Psoas muscle (tissue), 8 donors: Measurements from ENCODE around the gene IGF2BP1. TPM values are rescaled to one million over a fixed set of nuclear protein-coding genes. Genes with fewer than 3 reads are reported as not detected.

Experiments used
- ATAC-seq, 4 donors: fragments of 200-7000 bp; cut with Tn5 transposase; one replicate each; pipeline ENCODE4 v1.9.1; 2020; ENCODE audit warnings: moderate library complexity in 3 of 4, mild to moderate bottlenecking in 2 of 4
- DNase-seq, 2 donors: peaks; one replicate each; pipeline ENCODE4 v3.0.0-alpha.2; 2020
- H3K27ac ChIP-seq: fragments of 200-600 bp; one replicate; pipeline ENCODE4 v1.8.0; 2022
- H3K27me3 ChIP-seq, 3 donors: fragments of 200-600 bp in 1 of 3; one replicate each; pipeline versions ENCODE4 v1.6.1 to v1.8.0; 2013 to 2022; ENCODE audit warnings: low read length in 2 of 3, mild to moderate bottlenecking in 2 of 3, moderate library complexity in 1 of 3; ENCODE audit not compliant: insufficient read depth in 3 of 3
- H3K36me3 ChIP-seq, 2 donors: fragments of 200-600 bp in 1 of 2; one replicate each; pipeline versions ENCODE4 v1.6.1 to v1.8.0; 2013 to 2022; ENCODE audit warnings: low read depth in 1 of 2, mild to moderate bottlenecking in 1 of 2, moderate library complexity in 1 of 2; ENCODE audit not compliant: insufficient read depth in 1 of 2
- H3K4me1 ChIP-seq: fragments of 200-600 bp; one replicate; pipeline ENCODE4 v1.8.0; 2022
- H3K4me3 ChIP-seq: fragments of 200-600 bp; one replicate; pipeline ENCODE4 v1.8.0; 2022; ENCODE audit warnings: mild to moderate bottlenecking
- H3K9me3 ChIP-seq: fragments of 200-600 bp; one replicate; pipeline ENCODE4 v1.8.0; 2022
- CTCF ChIP-seq: fragments of 200-600 bp; IDR thresholded peaks from one replicate; pipeline ENCODE4 v1.8.0; 2022; ENCODE audit warnings: antibody characterized with exemption
- WGBS, 3 donors: extraction: QIAGEN DNeasy Blood & Tissue Kit; methylation state at CpG; one replicate each; pipeline versions ENCODE4 v1.1.6 to v1.1.7; 2013; 5-methylcytosine and 5-hydroxymethylcytosine counted together
- intact Hi-C, 2 donors: fragments of 100-400 bp; cut with DNase I; formaldehyde crosslinking; loops; one replicate each; pipeline versions ENCODE4 v1.11.0 to v1.14.2; 2022
- polyA plus RNA-seq, 3 donors: library from polyadenylated mRNA; stranded (reverse); fragments of 200-250 nt; gene quantifications; one replicate each; pipeline ENCODE4 v1.2.3, GENCODE V29; 2013
- total RNA-seq, 4 donors: library from RNA; stranded (reverse); fragmentation: NEBNext Ultra II Directional in 2 of 4; extraction: Animal tissue kit (Norgen Biotek cat#: 25700) in 2 of 4; gene quantifications; one replicate each; pipeline versions ENCODE4 v1.2.1 to v1.2.4, GENCODE V29; 2021 to 2023
- donor health status: healthy with polysubstance abuse.
- donor health status: DM: no; HTN: no; CAD: no; lungs with moderate emphysema.
- donor health status: Bipolar disorder and iron deficiency.
- donor health status: healthy.
- donor health status: DM: yes; HTN: yes; CAD: no.
- donor health status: DM: no; HTN: no; CAD: no.
- donor health status: DM: no; HTN: no; CAD: no.
- donor health status: DM: yes; HTN: yes; CAD: no.

Gene IGF2BP1
- total and polyA plus RNA-seq, 7 donors, result not detected

DNA sequence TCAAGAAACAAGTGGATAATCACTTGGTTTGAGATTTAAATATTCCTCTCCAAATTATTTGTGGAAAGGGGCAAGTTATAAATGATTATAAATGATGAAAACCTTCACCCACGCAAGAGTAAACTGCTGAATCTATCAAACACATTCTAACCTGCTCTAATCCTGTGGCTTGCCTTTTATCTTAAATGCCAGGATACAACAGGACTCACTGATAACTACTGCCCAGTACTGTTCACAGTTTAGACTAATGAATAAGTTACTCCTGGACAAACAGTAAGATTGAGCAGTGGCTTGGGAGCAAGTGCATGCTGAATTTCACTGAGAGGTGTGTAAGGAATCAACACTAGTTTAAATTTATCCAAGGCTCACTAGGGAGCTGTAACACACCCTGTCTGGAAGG is 31.1 kb downstream of the IGF2BP1 start:
- no peak for DNase-seq
- Histone ChIP-seq H3K9me3 (no peaks in the 10 kb centered on the region), H3K4me1 (no peaks in the 10 kb centered on the region), H3K4me3 (no peak overlapping the region), H3K36me3 (no peaks in the 10 kb centered on the region), H3K27me3 (peaks cover 0 to 8% (median 4%) of the 10 kb centered on the region in 3 donors), H3K27ac (no peak overlapping the region)
- intact Hi-C loops, result no loop called here
- WGBS, 3 donors, result 89 to 93% (median 89%) methylated on average over 1 of the region's 1 CpG
- no peak for ATAC-seq
- TF ChIP-seq CTCF, result no peak

DNA sequence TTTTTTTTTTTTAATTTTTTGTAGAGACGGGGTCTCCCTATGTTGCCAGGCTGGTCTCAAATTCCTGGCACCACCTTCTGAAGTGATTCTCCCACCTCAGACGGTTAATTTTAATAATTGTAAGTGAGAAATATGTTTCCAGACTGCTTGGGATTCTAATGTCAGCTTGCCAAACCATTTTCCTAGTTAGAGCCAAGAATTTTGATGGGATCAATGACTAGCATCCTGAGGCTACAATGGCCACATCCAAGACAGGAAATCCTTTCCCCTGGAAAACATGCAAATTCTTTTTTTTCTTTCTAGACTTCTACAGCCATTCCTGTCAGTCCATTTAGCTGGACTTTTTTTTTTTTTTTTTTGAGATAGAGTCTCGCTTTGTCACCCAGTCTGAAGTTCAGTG is 32.6 kb downstream of the IGF2BP1 start:
- no peaks in the 10 kb centered on the region for H3K36me3 ChIP-seq
- no peaks in the 10 kb centered on the region for H3K9me3 ChIP-seq
- DNase-seq (no peak), ATAC-seq (no peak)
- no peaks in the 10 kb centered on the region for H3K4me1 ChIP-seq
- H3K27ac ChIP-seq, result no peak overlapping the region
- peaks cover 0 to 20% (median 4%) of the 10 kb centered on the region in 3 donors for H3K27me3 ChIP-seq
- intact Hi-C loops, result loop anchor here (2.0 to 10.0 kb wide), 5 partner anchors 145 to 355 kb away; no protein-coding TSS in a partner anchor
- H3K4me3 ChIP-seq, result no peak overlapping the region
- 53 to 69% (median 62%) methylated on average over 3 of the region's 3 CpGs for WGBS, 3 donors
- TF ChIP-seq CTCF, result no peak

- H3K27me3 ChIP-seq, result peaks cover 0 to 36% (median 4%) of the 10 kb centered on the region in 3 donors
Observed at GRCh38 chr17:49031965-49032928, 35.1 kb downstream of the IGF2BP1 start.

GRCh38 chr17:49035470-49036269 is 38.5 kb downstream of the IGF2BP1 start:
- Histone ChIP-seq H3K4me3 (peak overlapping the region; percentile 55), H3K4me1 (peaks cover 5% of the 10 kb centered on the region), H3K36me3 (no peaks in the 10 kb centered on the region), H3K9me3 (no peaks in the 10 kb centered on the region), H3K27me3 (peaks cover 0 to 32% (median 0%) of the 10 kb centered on the region in 3 donors), H3K27ac (no peak overlapping the region)
- peak; percentile 73 for TF ChIP-seq CTCF
- intact Hi-C loops, result loop anchor here in 1 of 2 donors (10.0 kb wide), 2 partner anchors 231 to 361 kb away; no protein-coding TSS in a partner anchor
- 42 to 53% (median 44%) methylated on average over 38 to 42 of the region's 42 CpGs for WGBS, 3 donors
- DNase-seq (peak; percentile 53 to 72), ATAC-seq (peak; percentile 71 to 84 (median 75))

More at GRCh38 chr17:49031965-49032928, 35.1 kb downstream of the IGF2BP1 start:
- WGBS, 3 donors, result 35 to 40% (median 36%) methylated on average over 11 of the region's 11 CpGs
- no peaks in the 10 kb centered on the region for H3K9me3 ChIP-seq
- ATAC-seq, result peak; percentile 58 to 74 (median 65)
- H3K4me1 ChIP-seq, result peaks cover 5% of the 10 kb centered on the region
- H3K4me3 ChIP-seq, result no peak overlapping the region
- peak; percentile 70 for TF ChIP-seq CTCF
- no peak overlapping the region for H3K27ac ChIP-seq
- no peak for DNase-seq
- H3K36me3 ChIP-seq, result no peaks in the 10 kb centered on the region
- intact Hi-C loops, result loop anchor here (2.0 to 10.0 kb wide), 5 partner anchors 147 to 357 kb away; no protein-coding TSS in a partner anchor
